IMR-90 (cell line): ENCODE data around the gene FAM20C. TPM values are rescaled to one million over a fixed set of nuclear protein-coding genes. Genes with fewer than 3 reads are reported as not detected.
A peak's percentile ranks its signal among the peaks of the same experiment; 100 is the strongest.

Experiments used
- ATAC-seq: fragments of 200-7000 bp; cut with Tn5 transposase; 2 replicates; pipeline ENCODE4 v1.9.1; 2020; ENCODE audit warnings: low read depth, mild to moderate bottlenecking, moderate library complexity
- BruUV-seq: library from RNA; stranded (reverse); fragments of 400-500 nt; replicated peaks from 2 replicates; lab custom pipeline; 2021; lab: Mats Ljungman, UMichigan
- CTCF ChIA-PET: fragments of 300-600 bp; formaldehyde crosslinking; extraction: SDS; loops from one replicate; lab custom pipeline; 2021; ENCODE audit warnings: antibody characterized with exemption; lab: Yijun Ruan, JAX
- POLR2A ChIA-PET: fragments of 300-600 bp; sonication (Branson Sonifier 250); formaldehyde crosslinking; loops from one replicate; lab custom pipeline; 2022; ENCODE audit warnings: antibody characterized with exemption; ENCODE audit not compliant: unreplicated experiment; lab: Charles Lee
- DNase-seq: peaks from one replicate; pipeline ENCODE4 v3.0.0; 2013
- H2AFZ ChIP-seq: replicated peaks from 2 replicates; pipeline ENCODE3; 2013; ENCODE audit warnings: low read length, mild to moderate bottlenecking; ENCODE audit not compliant: poor library complexity
- H2AK5ac ChIP-seq: 2 replicates; pipeline ENCODE4 v1.6.1; 2013; ENCODE audit warnings: low read depth, low read length, inconsistent platforms
- H2AK9ac ChIP-seq: replicated peaks from 2 replicates; pipeline ENCODE3; 2013; ENCODE audit warnings: mild to moderate bottlenecking, low read depth, low read length, moderate library complexity; ENCODE audit not compliant: poor library complexity
- H2BK120ac ChIP-seq: 2 replicates; pipeline ENCODE4 v1.6.1; 2013; ENCODE audit warnings: low read depth, low read length, inconsistent platforms
- H2BK15ac ChIP-seq: 3 replicates; pipeline ENCODE4 v1.6.1; 2013; ENCODE audit warnings: low read depth, low read length, inconsistent platforms
- H2BK20ac ChIP-seq: 2 replicates; pipeline ENCODE4 v1.6.1; 2013; ENCODE audit warnings: low read depth, mild to moderate bottlenecking, inconsistent platforms, low read length, moderate library complexity
- H2BK5ac ChIP-seq: 2 replicates; pipeline ENCODE4 v1.6.1; 2013; ENCODE audit warnings: mild to moderate bottlenecking, low read depth, low read length, inconsistent platforms; ENCODE audit not compliant: poor library complexity, severe bottlenecking
- H3K14ac ChIP-seq: replicated peaks from 2 replicates; pipeline ENCODE4 v1.6.1; 2013; ENCODE audit warnings: low read depth, low read length, inconsistent platforms
- H3K18ac ChIP-seq: 2 replicates; pipeline ENCODE4 v1.6.1; 2013; ENCODE audit warnings: low read depth, low read length, control low read depth
- H3K23ac ChIP-seq: 2 replicates; pipeline ENCODE4 v1.6.1; 2013; ENCODE audit warnings: low read depth, low read length, inconsistent platforms
- H3K27ac ChIP-seq: 2 replicates; pipeline ENCODE4 v1.5.1; 2013; ENCODE audit warnings: mild to moderate bottlenecking, control low read depth, low read length; ENCODE audit not compliant: insufficient read depth
- H3K27me3 ChIP-seq: 2 replicates; pipeline ENCODE4 v1.6.1; 2013; ENCODE audit warnings: low read length; ENCODE audit not compliant: control insufficient read depth, insufficient read depth
- H3K36me3 ChIP-seq: 2 replicates; pipeline ENCODE4 v1.6.1; 2013; ENCODE audit warnings: low read length, mixed read lengths; ENCODE audit not compliant: control insufficient read depth, insufficient read depth
- H3K4ac ChIP-seq: 2 replicates; pipeline ENCODE4 v1.6.1; 2013; ENCODE audit warnings: low read depth, low read length, inconsistent platforms
- H3K4me1 ChIP-seq: 2 replicates; pipeline ENCODE4 v1.6.1; 2013; ENCODE audit warnings: low read length, mixed read lengths; ENCODE audit not compliant: control insufficient read depth, insufficient read depth
- H3K4me2 ChIP-seq: 2 replicates; pipeline ENCODE4 v1.6.1; 2013; ENCODE audit warnings: low read depth, mild to moderate bottlenecking, control low read depth, low read length, moderate library complexity
- H3K4me3 ChIP-seq: 2 replicates; pipeline ENCODE4 v1.5.1; 2013; ENCODE audit warnings: low read depth, mild to moderate bottlenecking, control low read depth, low read length, moderate library complexity; ENCODE audit not compliant: insufficient read depth
- H3K56ac ChIP-seq: 2 replicates; pipeline ENCODE4 v1.6.1; 2013; ENCODE audit warnings: low read length, inconsistent platforms; ENCODE audit not compliant: insufficient read depth; ENCODE audit errors: extremely low read depth
- H3K79me1 ChIP-seq, 2 experiments: 2 replicates each; pipeline ENCODE4 v1.6.1; 2013; ENCODE audit warnings: low read length in 2 of 2, inconsistent platforms in 1 of 2, low read depth in 1 of 2
- H3K9ac ChIP-seq: 2 replicates; pipeline ENCODE4 v1.6.1; 2013; ENCODE audit warnings: low read depth, low read length, control low read depth
- H3K9me1 ChIP-seq: 2 replicates; pipeline ENCODE4 v1.6.1; 2013; ENCODE audit warnings: low read length, inconsistent platforms; ENCODE audit not compliant: insufficient read depth
- H3K9me3 ChIP-seq: 2 replicates; pipeline ENCODE4 v1.6.1; 2013; ENCODE audit warnings: low read length; ENCODE audit not compliant: control insufficient read depth, insufficient read depth
- H4K20me1 ChIP-seq: 2 replicates; pipeline ENCODE4 v1.6.1; 2013; ENCODE audit warnings: low read length, inconsistent platforms; ENCODE audit not compliant: insufficient read depth
- H4K5ac ChIP-seq: 2 replicates; pipeline ENCODE4 v1.6.1; 2013; ENCODE audit warnings: mild to moderate bottlenecking, low read depth, low read length, control low read depth
- H4K8ac ChIP-seq, 2 experiments: 2 replicates each; pipeline ENCODE4 v1.6.1; 2013; ENCODE audit warnings: low read depth in 2 of 2, low read length in 2 of 2, control low read depth in 1 of 2, inconsistent platforms in 1 of 2
- H4K91ac ChIP-seq: 2 replicates; pipeline ENCODE4 v1.6.1; 2013; ENCODE audit warnings: low read depth, low read length, inconsistent platforms; ENCODE audit not compliant: insufficient read depth
- CEBPB ChIP-seq: IDR thresholded peaks from 2 replicates; pipeline ENCODE4 v1.6.1; 2012; ENCODE audit warnings: low read depth, low read length, improper control_type of control experiment
- CHD1 ChIP-seq: IDR thresholded peaks from 2 replicates; pipeline ENCODE4 v1.6.1; 2012; ENCODE audit warnings: low read depth, low read length, improper control_type of control experiment
- CTCF ChIP-seq: conservative IDR thresholded peaks from 2 replicates; pipeline ENCODE4 v1.5.1; 2012; ENCODE audit warnings: mild to moderate bottlenecking, low read depth, low read length, improper control_type of control experiment
- MXI1 ChIP-seq: IDR thresholded peaks from 2 replicates; pipeline ENCODE4 v1.6.1; 2012; ENCODE audit warnings: low read depth, mild to moderate bottlenecking, low read length, moderate library complexity, borderline replicate concordance
- NFE2L2 ChIP-seq: fragments of 150-350 bp; IDR thresholded peaks from 2 replicates; pipeline ENCODE4 v1.6.1; 2016; ENCODE audit warnings: low read depth, mild to moderate bottlenecking, low read length
- POLR2A ChIP-seq: IDR thresholded peaks from 2 replicates; pipeline ENCODE4 v1.6.1; 2012; ENCODE audit warnings: mild to moderate bottlenecking, low read depth, low read length
- RAD21 ChIP-seq: IDR thresholded peaks from 2 replicates; pipeline ENCODE4 v1.6.1; 2012; ENCODE audit warnings: low read length, improper control_type of control experiment
- RCOR1 ChIP-seq: IDR thresholded peaks from 2 replicates; pipeline ENCODE4 v1.6.1; 2012; ENCODE audit warnings: mild to moderate bottlenecking, low read length, improper control_type of control experiment; ENCODE audit not compliant: insufficient replicate concordance
- RFX5 ChIP-seq: IDR thresholded peaks from 2 replicates; pipeline ENCODE4 v1.8.0; 2012; ENCODE audit warnings: low read depth, mild to moderate bottlenecking, low read length, moderate library complexity
- USF2 ChIP-seq: fragments of 150-350 bp; IDR thresholded peaks from 2 replicates; pipeline ENCODE4 v1.6.1; 2017; ENCODE audit warnings: mild to moderate bottlenecking, antibody characterized with exemption, low read length, low read depth
- WGBS, 2 experiments: methylation state at CpG; one replicate each; pipeline versions ENCODE4 v1.1.5 to v1.1.7; 2013; ENCODE audit warnings: missing lambda C conversion rate in 2 of 2; ENCODE audit not compliant: insufficient read length in 1 of 2; ENCODE audit errors: extremely low coverage in 2 of 2; 5-methylcytosine and 5-hydroxymethylcytosine counted together
- dilution Hi-C: fragments of 300-500 bp; cut with HindIII; formaldehyde crosslinking; loops from one replicate; pipeline ENCODE4 v1.14.3; 2018; ENCODE audit warnings: low sequenced_read_pairs; ENCODE audit not compliant: unreplicated experiment
- in situ Hi-C: fragments of 300-500 bp; cut with MboI; formaldehyde crosslinking; loops from 3 replicates; pipeline ENCODE4 v1.14.3; 2019; ENCODE audit warnings: low sequenced_read_pairs, inconsistent platforms, mixed read lengths
- intact Hi-C: fragments of 100-400 bp; cut with micrococcal nuclease; formaldehyde crosslinking; loops from 2 replicates; pipeline ENCODE4 v1.10.0; 2022
- polyA plus RNA-seq, 3 experiments: library from polyadenylated mRNA; depleted of rRNA; stranded (reverse); fragments of >200 nt; gene quantifications; 2 replicates each; pipeline ENCODE4 v1.2.3, GENCODE V29; 2012; ENCODE audit warnings: low replicate concordance in 1 of 3
- total RNA-seq: library from RNA; depleted of rRNA; stranded (reverse); fragments of >200 nt; gene quantifications from 2 replicates; pipeline ENCODE4 v1.2.3, GENCODE V29; 2012

FAM20C gene
- total and polyA plus RNA-seq, 2 of the 4 experiments (the other 2 are of a cell fraction): 7.7 to 36.6 TPM

- 100% methylated on average over 6 of the region's 20 CpGs; no CpG with 5 or more reads in 1 of the 2 experiments for WGBS, 2 experiments
- Histone ChIP-seq H2BK5ac (no peak overlapping the region), H2AK5ac (no peak overlapping the region), H2BK15ac (no peak overlapping the region), H3K4me3 (no peak overlapping the region), H3K4ac (no peak overlapping the region), H3K9me3 (no peaks in the 10 kb centered on the region), H3K27ac (no peak overlapping the region), H3K9me1 (no peaks in the 10 kb centered on the region), H3K56ac (no peak overlapping the region), H3K79me1 (peaks cover 0 to 4% of the 10 kb centered on the region in 2 experiments; a peak in 2 of 4 replicates), H3K14ac (no peak overlapping the region), H4K91ac (no peak overlapping the region), H4K20me1 (no peaks in the 10 kb centered on the region; the same call in 1 of the 2 replicates), H3K4me1 (no peaks in the 10 kb centered on the region), H2BK20ac (no peak overlapping the region), H3K36me3 (peaks cover 96% of the 10 kb centered on the region), H4K8ac (no peak overlapping the region), H3K9ac (no peak overlapping the region), H2AFZ (peak overlapping the region; percentile 43), H3K4me2 (no peak overlapping the region), H3K18ac (no peak overlapping the region), H3K27me3 (no peaks in the 10 kb centered on the region), H2BK120ac (no peak overlapping the region), H4K5ac (no peak overlapping the region), H3K23ac (no peak overlapping the region), H2AK9ac (no peak overlapping the region)
- no peak for DNase-seq
- intact Hi-C loops (no loop called here), dilution Hi-C loops (no loop called here), in situ Hi-C loops (no loop called here)
- BruUV-seq: no TSS peak
- ChIA-PET POLR2A (no interaction called here), CTCF (no interaction called here)
- 0 out of 2 replicates have a peak, but pooled peaks have one; percentile 18 for ATAC-seq
- TF ChIP-seq CHD1 (no peak), RFX5 (no peak), MXI1 (no peak), POLR2A (no peak), CTCF (no peak), NFE2L2 (no peak), USF2 (no peak), RAD21 (no peak), RCOR1 (no peak), CEBPB (no peak)
Observed at GRCh38 chr7:251005-251404, 58.6 kb downstream of the FAM20C start.
